GM10266 (cell line): ENCODE results near the gene LYSMD2.

Experiments used
- DNase-seq: peaks from one replicate; pipeline ENCODE4 v3.0.0; 2012; ENCODE audit errors: extremely low spot score
- CTCF ChIP-seq: IDR thresholded peaks from 2 replicates; pipeline ENCODE4 v1.5.1; 2012; ENCODE audit warnings: mild to moderate bottlenecking, low read depth; ENCODE audit not compliant: control insufficient read depth, insufficient read depth; ENCODE audit errors: missing control alignments

LYSMD2 gene

GRCh38 chr15:51775967-51776816, 38.7 kb upstream of the LYSMD2 start:
- peak; percentile 70 for TF ChIP-seq CTCF
- peak; percentile 38 for DNase-seq

- no peak for DNase-seq
- TF ChIP-seq CTCF: no peak
These were observed 37.5 kb upstream of the LYSMD2 start for GRCh38 chr15:51774916-51775315.

- DNase-seq: no peak
- no peak for TF ChIP-seq CTCF
These were observed 34.3 kb upstream of the LYSMD2 start for GRCh38 chr15:51771773-51772172.

GRCh38 chr15:51770902-51771301, 33.4 kb upstream of the LYSMD2 start:
- TF ChIP-seq CTCF: no peak
- DNase-seq: no peak

- no peak for TF ChIP-seq CTCF
These were observed 30.6 kb upstream of the LYSMD2 start for GRCh38 chr15:51768018-51768417.

GRCh38 chr15:51766341-51766740, 28.9 kb upstream of the LYSMD2 start:
- no peak for TF ChIP-seq CTCF
- no peak for DNase-seq

More at GRCh38 chr15:51768018-51768417, 30.6 kb upstream of the LYSMD2 start:
- no peak for DNase-seq

- TF ChIP-seq CTCF: no peak
- DNase-seq: no peak
These were observed 28.3 kb upstream of the LYSMD2 start for GRCh38 chr15:51765751-51766150.
